SK-N-SH (cell line): Measurements from ENCODE around the gene PRPH. TPM values are rescaled to one million over a fixed set of nuclear protein-coding genes. Genes with fewer than 3 reads are reported as not detected.

Source experiments
- CTCF ChIA-PET: fragments of 300-600, 350-600 bp; formaldehyde crosslinking; extraction: SDS; loops from one replicate; lab custom pipeline; 2021; lab: Yijun Ruan, JAX
- POLR2A ChIA-PET: fragments of 350-600 bp; sonication (Branson Sonifier 250); formaldehyde crosslinking; extraction: SDS; loops from one replicate; lab custom pipeline; 2020; ENCODE audit warnings: antibody characterized with exemption, inconsistent platforms; lab: Yijun Ruan, JAX
- DNase-seq: peaks from one replicate; pipeline ENCODE4 v3.0.0; 2012
- H2AFZ ChIP-seq: fragments of 200-600 bp; sonication (generic); 2 replicates; pipeline ENCODE4 v1.8.1; 2016; ENCODE audit warnings: antibody characterized with exemption, mild to moderate bottlenecking, low read depth
- H3F3A ChIP-seq: fragments of 200-600 bp; sonication (generic); replicated peaks from 2 replicates; pipeline ENCODE3; 2016; ENCODE audit warnings: antibody characterized with exemption, mild to moderate bottlenecking; ENCODE audit not compliant: insufficient read depth
- H3K27ac ChIP-seq, 2 experiments: fragments of 200-500 bp in 1 of 2; fragments of 200-600 bp in 1 of 2; sonication (Bioruptor generic) in 1 of 2; sonication (generic), shearing (Covaris generic) in 1 of 2; 2 replicates each; pipeline versions ENCODE4 v1.5.1 to v1.6.1; 2014 to 2016; ENCODE audit warnings: low read depth in 2 of 2, inconsistent platforms in 1 of 2, low read length in 1 of 2, mild to moderate bottlenecking in 1 of 2, mixed read lengths in 1 of 2
- H3K27me3 ChIP-seq: fragments of 200-600 bp; sonication (generic), shearing (Covaris generic); 2 replicates; pipeline ENCODE4 v1.6.1; 2016; ENCODE audit warnings: mixed run types; ENCODE audit not compliant: insufficient read depth
- H3K36me3 ChIP-seq, 2 experiments: fragments of 200-500 bp in 1 of 2; fragments of 200-600 bp in 1 of 2; sonication (Bioruptor generic) in 1 of 2; sonication (generic) in 1 of 2; replicated peaks in 1 of 2; 2 replicates each; pipeline versions ENCODE3 to v1.5.1; 2014 to 2016; ENCODE audit warnings: low read length in 1 of 2, mild to moderate bottlenecking in 1 of 2; ENCODE audit not compliant: insufficient read depth in 2 of 2, control insufficient read depth in 1 of 2
- H3K4me1 ChIP-seq, 2 experiments: fragments of 200-500 bp in 1 of 2; fragments of 200-600 bp in 1 of 2; sonication (Bioruptor generic) in 1 of 2; sonication (generic), shearing (Covaris generic) in 1 of 2; 2 replicates each; pipeline versions ENCODE4 v1.5.1 to v1.6.1; 2014 to 2016; ENCODE audit warnings: low read depth in 1 of 2, low read length in 1 of 2, mixed run types in 1 of 2; ENCODE audit not compliant: insufficient read depth in 2 of 2, control insufficient read depth in 1 of 2
- H3K4me2 ChIP-seq: fragments of 200-600 bp; sonication (generic), shearing (Covaris generic); 2 replicates; pipeline ENCODE4 v1.6.1; 2017; ENCODE audit warnings: mixed run types
- H3K4me3 ChIP-seq, 2 experiments: fragments of 200-500 bp in 1 of 2; fragments of 200-600 bp in 1 of 2; sonication (Bioruptor generic) in 1 of 2; sonication (generic), shearing (Covaris generic) in 1 of 2; 2 replicates each; pipeline versions ENCODE4 v1.5.1 to v1.8.1; 2014 to 2016; ENCODE audit warnings: low read depth in 2 of 2, inconsistent platforms in 1 of 2, low read length in 1 of 2, mild to moderate bottlenecking in 1 of 2, mixed read lengths in 1 of 2, moderate library complexity in 1 of 2
- H3K79me2 ChIP-seq: fragments of 200-600 bp; sonication (generic); 2 replicates; pipeline ENCODE4 v1.8.1; 2017; ENCODE audit warnings: mild to moderate bottlenecking; ENCODE audit not compliant: insufficient read depth
- H3K9ac ChIP-seq: fragments of 200-600 bp; sonication (generic); 2 replicates; pipeline ENCODE4 v1.6.1; 2017; ENCODE audit warnings: mixed run types
- H3K9me2 ChIP-seq: fragments of 200-600 bp; sonication (generic); 2 replicates; pipeline ENCODE4 v1.6.1; 2017; ENCODE audit warnings: mixed run types
- H3K9me3 ChIP-seq: fragments of 200-600 bp; sonication (generic); 2 replicates; pipeline ENCODE4 v1.6.1; 2017; ENCODE audit warnings: mixed run types, mild to moderate bottlenecking, moderate library complexity
- H4K20me1 ChIP-seq: fragments of 200-600 bp; sonication (generic); 2 replicates; pipeline ENCODE4 v1.6.1; 2017; ENCODE audit warnings: mild to moderate bottlenecking, mixed run types; ENCODE audit not compliant: insufficient read depth
- NFIC ChIP-seq: IDR thresholded peaks from 2 replicates; pipeline ENCODE4 v1.4.0; 2012; ENCODE audit warnings: borderline replicate concordance
- NRF1 ChIP-seq: IDR thresholded peaks from 2 replicates; pipeline ENCODE4 v1.6.1; 2012; ENCODE audit warnings: low read depth, mild to moderate bottlenecking, low read length
- POLR2AphosphoS5 ChIP-seq: IDR thresholded peaks from 2 replicates; pipeline ENCODE4 v1.6.1; 2012; ENCODE audit warnings: low read depth, low read length
- RAD21 ChIP-seq: IDR thresholded peaks from 2 replicates; pipeline ENCODE4 v1.6.1; 2012; ENCODE audit warnings: mild to moderate bottlenecking, low read length
- SMC3 ChIP-seq: IDR thresholded peaks from 2 replicates; pipeline ENCODE4 v1.6.1; 2012; ENCODE audit warnings: low read depth, low read length, improper control_type of control experiment
- TAF1 ChIP-seq: IDR thresholded peaks from 2 replicates; pipeline ENCODE4 v1.6.1; 2012; ENCODE audit warnings: low read depth, mild to moderate bottlenecking, low read length, moderate library complexity, borderline replicate concordance
- WGBS: methylation state at CpG from one replicate; pipeline ENCODE4 v1.1.6; 2017; ENCODE audit warnings: low lambda C conversion rate; 5-methylcytosine and 5-hydroxymethylcytosine counted together
- polyA plus RNA-seq, 3 experiments: library from polyadenylated mRNA; depleted of rRNA; stranded (reverse); fragments of >200 nt; gene quantifications; 2 replicates each; pipeline ENCODE4 v1.2.3, GENCODE V29; 2012
- TF ChIP-seq, protein P1 (sequence below): fragments of 200-600 bp; sonication (generic); IDR thresholded peaks from 2 replicates; pipeline ENCODE4 v1.6.1; 2017; ENCODE audit warnings: antibody characterized with exemption, mild to moderate bottlenecking, moderate library complexity
- TF ChIP-seq, protein P2 (sequence below): IDR thresholded peaks from 2 replicates; pipeline ENCODE4 v1.4.0; 2012; ENCODE audit warnings: low read depth
- TF ChIP-seq, protein P3 (sequence below): fragments of 150-350 bp; IDR thresholded peaks from 2 replicates; pipeline ENCODE4 v1.6.1; 2016; ENCODE audit warnings: mild to moderate bottlenecking, low read depth, low read length

The PRPH gene
- polyA plus RNA-seq, 1 of the 3 experiments (the other 2 are of a cell fraction), result 1.9 TPM

DNA sequence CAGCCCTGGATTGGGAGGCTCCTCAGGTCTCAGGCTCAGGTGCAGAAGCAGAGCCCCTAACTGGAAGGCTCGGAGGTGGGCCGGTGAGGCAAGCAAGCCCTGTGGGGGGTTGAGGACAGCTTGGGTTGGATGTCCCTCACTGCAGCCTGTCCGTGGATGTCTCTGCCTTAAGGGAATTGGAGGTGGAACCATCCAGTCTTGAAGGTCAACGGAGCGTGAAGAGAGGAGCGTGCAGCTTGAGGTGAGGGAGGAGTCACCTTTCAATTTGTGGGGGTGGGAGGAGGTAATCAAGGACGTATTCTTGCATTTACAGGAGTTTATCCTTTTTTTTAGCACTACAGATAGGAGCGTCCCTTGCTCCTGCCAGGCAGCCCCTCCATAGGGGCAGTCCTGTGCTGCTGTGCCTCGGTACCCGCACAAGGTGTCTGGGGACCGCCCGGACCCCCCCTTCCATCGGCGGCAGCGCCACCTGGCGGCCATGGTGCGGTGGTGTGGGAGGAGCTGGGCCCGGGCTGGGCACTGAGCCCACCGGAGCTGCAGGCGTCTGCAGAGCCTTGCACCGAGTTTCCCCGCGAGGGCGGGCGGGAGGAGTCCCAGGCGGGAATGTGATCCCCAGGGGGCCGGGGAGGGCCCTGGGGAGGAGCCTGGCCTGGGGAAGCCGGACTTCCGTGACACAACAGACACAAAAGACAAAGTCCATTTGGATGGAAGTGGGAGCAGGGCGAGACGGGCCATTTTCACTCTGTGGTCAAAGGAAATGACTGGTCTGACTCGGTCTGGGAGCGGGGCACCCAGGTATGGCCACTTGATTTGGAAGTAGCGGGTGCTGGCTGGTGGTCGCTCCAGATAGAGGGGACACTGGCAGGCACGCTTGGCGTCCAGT, 52.6 kb downstream of the PRPH start:
- H3K4me2 ChIP-seq, result peak overlapping the region; percentile 58
- peaks cover 5% of the 10 kb centered on the region; the same call in 1 of the 2 replicates for H3K27me3 ChIP-seq
- H2AFZ ChIP-seq, result peak overlapping the region; percentile 60; the same call in 1 of the 2 replicates
- H3K9ac ChIP-seq, result peak overlapping the region; percentile 45; the same call in 1 of the 2 replicates
- H3K27ac ChIP-seq, result no peak overlapping the region
- H3K4me3 ChIP-seq, result peak overlapping the region; percentile 19 to 50
- H3K36me3 ChIP-seq, result no peaks in the 10 kb centered on the region
- no peaks in the 10 kb centered on the region for H4K20me1 ChIP-seq
- no peaks in the 10 kb centered on the region for H3K9me2 ChIP-seq
- H3K9me3 ChIP-seq, result no peaks in the 10 kb centered on the region
- H3F3A ChIP-seq, result peaks cover 5% of the 10 kb centered on the region
- peaks cover 15 to 38% of the 10 kb centered on the region in 2 experiments; a peak in 2 of 4 replicates for H3K4me1 ChIP-seq
- TF ChIP-seq, protein P1, sequence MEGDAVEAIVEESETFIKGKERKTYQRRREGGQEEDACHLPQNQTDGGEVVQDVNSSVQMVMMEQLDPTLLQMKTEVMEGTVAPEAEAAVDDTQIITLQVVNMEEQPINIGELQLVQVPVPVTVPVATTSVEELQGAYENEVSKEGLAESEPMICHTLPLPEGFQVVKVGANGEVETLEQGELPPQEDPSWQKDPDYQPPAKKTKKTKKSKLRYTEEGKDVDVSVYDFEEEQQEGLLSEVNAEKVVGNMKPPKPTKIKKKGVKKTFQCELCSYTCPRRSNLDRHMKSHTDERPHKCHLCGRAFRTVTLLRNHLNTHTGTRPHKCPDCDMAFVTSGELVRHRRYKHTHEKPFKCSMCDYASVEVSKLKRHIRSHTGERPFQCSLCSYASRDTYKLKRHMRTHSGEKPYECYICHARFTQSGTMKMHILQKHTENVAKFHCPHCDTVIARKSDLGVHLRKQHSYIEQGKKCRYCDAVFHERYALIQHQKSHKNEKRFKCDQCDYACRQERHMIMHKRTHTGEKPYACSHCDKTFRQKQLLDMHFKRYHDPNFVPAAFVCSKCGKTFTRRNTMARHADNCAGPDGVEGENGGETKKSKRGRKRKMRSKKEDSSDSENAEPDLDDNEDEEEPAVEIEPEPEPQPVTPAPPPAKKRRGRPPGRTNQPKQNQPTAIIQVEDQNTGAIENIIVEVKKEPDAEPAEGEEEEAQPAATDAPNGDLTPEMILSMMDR, result peak; percentile 95
- TF ChIP-seq, protein P2, sequence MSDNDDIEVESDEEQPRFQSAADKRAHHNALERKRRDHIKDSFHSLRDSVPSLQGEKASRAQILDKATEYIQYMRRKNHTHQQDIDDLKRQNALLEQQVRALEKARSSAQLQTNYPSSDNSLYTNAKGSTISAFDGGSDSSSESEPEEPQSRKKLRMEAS, result peak; percentile 27; the same call in 1 of the 2 replicates
- peak; percentile 51 for TF ChIP-seq POLR2AphosphoS5
- TF ChIP-seq RAD21, result peak; percentile 34
- TF ChIP-seq SMC3, result peak; percentile 45
- peak; percentile 31; the same call in 1 of the 2 replicates for TF ChIP-seq TAF1
- TF ChIP-seq NFIC, result peak; percentile 67; the same call in 1 of the 2 replicates
- TF ChIP-seq NRF1, result no peak; the same call in 1 of the 2 replicates
- TF ChIP-seq, protein P3, sequence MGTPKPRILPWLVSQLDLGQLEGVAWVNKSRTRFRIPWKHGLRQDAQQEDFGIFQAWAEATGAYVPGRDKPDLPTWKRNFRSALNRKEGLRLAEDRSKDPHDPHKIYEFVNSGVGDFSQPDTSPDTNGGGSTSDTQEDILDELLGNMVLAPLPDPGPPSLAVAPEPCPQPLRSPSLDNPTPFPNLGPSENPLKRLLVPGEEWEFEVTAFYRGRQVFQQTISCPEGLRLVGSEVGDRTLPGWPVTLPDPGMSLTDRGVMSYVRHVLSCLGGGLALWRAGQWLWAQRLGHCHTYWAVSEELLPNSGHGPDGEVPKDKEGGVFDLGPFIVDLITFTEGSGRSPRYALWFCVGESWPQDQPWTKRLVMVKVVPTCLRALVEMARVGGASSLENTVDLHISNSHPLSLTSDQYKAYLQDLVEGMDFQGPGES, result no peak
- ChIA-PET POLR2A (interaction anchor here (0.9 to 1.0 kb wide), 4 partner anchors 11 to 217 kb away, joined by 3 to 7 read pairs (median 3); partner anchors contain the start of genes C1QL4 and TUBA1B), CTCF (interaction anchor here (0.5 to 10.6 kb wide), 74 partner anchors 10 to 1476 kb away, joined by 3 to 256 read pairs (median 4); partner anchors contain the start of genes C1QL4, KCNH3, MCRS1 and PRPF40B)
- WGBS, result 32% methylated on average over 26 of the region's 37 CpGs
- peak; percentile 97 for DNase-seq
- no peaks in the 10 kb centered on the region for H3K79me2 ChIP-seq

Other genes with a start within 250 kb of the PRPH start
- 16.3 and 30.5 TPM in 2 replicates for gene KMT2D, start 234.4 kb upstream of the PRPH start, polyA plus RNA-seq (2012; rRNA removed)
- gene RHEBL1, start 225.2 kb upstream of the PRPH start, polyA plus RNA-seq (2012; rRNA removed), result 2.2 and 2.3 TPM in 2 replicates
- 0.08 and 0.13 TPM in 2 replicates for gene DHH, start 200.3 kb upstream of the PRPH start, polyA plus RNA-seq (2012; rRNA removed)
- gene LMBR1L, start 184.3 kb upstream of the PRPH start, polyA plus RNA-seq (2012; rRNA removed), result 43.0 and 61.4 TPM in 2 replicates
- 2,454 and 2,856 TPM in 2 replicates for gene TUBA1B, start 163.8 kb upstream of the PRPH start, polyA plus RNA-seq (2012; rRNA removed)
- gene TUBA1A, start 106.1 kb upstream of the PRPH start, polyA plus RNA-seq (2012; rRNA removed), result 1,427 and 1,906 TPM in 2 replicates
- 3.3 and 4.6 TPM in 2 replicates for gene TUBA1C, start 30.1 kb upstream of the PRPH start, polyA plus RNA-seq (2012; rRNA removed)
- gene TROAP, start 28.1 kb downstream of the PRPH start, polyA plus RNA-seq (2012; rRNA removed), result 15.0 and 26.2 TPM in 2 replicates
- gene C1QL4, start 42.0 kb downstream of the PRPH start, polyA plus RNA-seq (2012; rRNA removed), result 9.8 and 14.6 TPM in 2 replicates
- gene DNAJC22, start 51.7 kb downstream of the PRPH start, polyA plus RNA-seq (2012; rRNA removed), result 4.5 and 5.3 TPM in 2 replicates
- 72.9 and 90.2 TPM in 2 replicates for gene SPATS2, start 72.3 kb downstream of the PRPH start, polyA plus RNA-seq (2012; rRNA removed)
- 3.2 and 3.7 TPM in 2 replicates for gene KCNH3, start 243.9 kb downstream of the PRPH start, polyA plus RNA-seq (2012; rRNA removed)